Lung (tissue), 12 donors: ENCODE data around the gene AKT1. TPM values are rescaled to one million over a fixed set of nuclear protein-coding genes. Genes with fewer than 3 reads are reported as not detected.

Experiments used
- ATAC-seq: fragments of 200-7000 bp; cut with Tn5 transposase; one replicate; pipeline ENCODE4 v1.9.1; 2020; ENCODE audit warnings: moderate number of reproducible peaks; ENCODE audit not compliant: insufficient read depth, low FRiP score
- DNase-seq, 3 donors: peaks; one replicate each; pipeline ENCODE4 v3.0.0-alpha.2; 2013 to 2017
- H3K27ac ChIP-seq, 2 donors: one replicate each; pipeline ENCODE4 v1.5.1; 2013; ENCODE audit warnings: mild to moderate bottlenecking in 2 of 2, moderate library complexity in 2 of 2, control low read depth in 1 of 2, inconsistent platforms in 1 of 2, low read depth in 1 of 2, low read length in 1 of 2
- H3K27me3 ChIP-seq, 3 donors: one replicate each; pipeline ENCODE4 v1.5.1; 2013; ENCODE audit warnings: low read length in 2 of 3; ENCODE audit not compliant: control insufficient read depth in 3 of 3, insufficient read depth in 3 of 3
- H3K36me3 ChIP-seq, 4 donors: one replicate each; pipeline ENCODE4 v1.5.1; 2013; ENCODE audit warnings: low read length in 4 of 4, mild to moderate bottlenecking in 1 of 4, moderate library complexity in 1 of 4; ENCODE audit not compliant: control insufficient read depth in 4 of 4, insufficient read depth in 4 of 4
- H3K4me1 ChIP-seq, 5 donors: one replicate each; pipeline ENCODE4 v1.5.1; 2013; ENCODE audit warnings: low read length in 5 of 5, mild to moderate bottlenecking in 2 of 5, moderate library complexity in 1 of 5; ENCODE audit not compliant: control insufficient read depth in 5 of 5, insufficient read depth in 5 of 5
- H3K4me3 ChIP-seq: one replicate; pipeline ENCODE4 v1.5.1; 2013; ENCODE audit warnings: mild to moderate bottlenecking, control low read depth, moderate library complexity
- H3K9ac ChIP-seq, 2 donors: one replicate each; pipeline ENCODE4 v1.5.1; 2013; ENCODE audit warnings: low read length in 2 of 2, control low read depth in 1 of 2; ENCODE audit not compliant: insufficient read depth in 1 of 2
- H3K9me3 ChIP-seq, 4 donors: one replicate each; pipeline ENCODE4 v1.5.1; 2013; ENCODE audit warnings: low read length in 3 of 4, mild to moderate bottlenecking in 1 of 4, moderate library complexity in 1 of 4; ENCODE audit not compliant: control insufficient read depth in 4 of 4, insufficient read depth in 3 of 4
- WGBS, 2 donors: extraction: QIAGEN DNeasy Blood & Tissue Kit; methylation state at CpG; one replicate each; pipeline ENCODE4 v1.1.7; 2013; 5-methylcytosine and 5-hydroxymethylcytosine counted together
- polyA plus RNA-seq, 2 donors: library from polyadenylated mRNA; stranded (reverse); fragments of 200-250 nt; gene quantifications; one replicate each; pipeline ENCODE4 v1.2.1, GENCODE V29; 2013
- total RNA-seq, 2 donors: library from RNA; depleted of rRNA in 1 of 2; stranded (reverse); fragments of >200 nt in 1 of 2; gene quantifications; one replicate each; pipeline ENCODE4 v1.2.1, GENCODE V29; 2014 to 2021
- TF ChIP-seq, protein P1 (sequence below): IDR thresholded peaks from 2 replicates; pipeline ENCODE4 v1.5.1; 2012; ENCODE audit warnings: mild to moderate bottlenecking; ENCODE audit errors: control extremely low read depth, extremely low read depth
- donor health status: control.
- donor health status: control.
- donor health status: Bipolar disorder and iron deficiency.
- donor health status: healthy.
- donor health status: DM: yes; HTN: yes; CAD: no.

Gene AKT1
- total and polyA plus RNA-seq, 4 donors = 142 to 224 (median 160) TPM

DNA sequence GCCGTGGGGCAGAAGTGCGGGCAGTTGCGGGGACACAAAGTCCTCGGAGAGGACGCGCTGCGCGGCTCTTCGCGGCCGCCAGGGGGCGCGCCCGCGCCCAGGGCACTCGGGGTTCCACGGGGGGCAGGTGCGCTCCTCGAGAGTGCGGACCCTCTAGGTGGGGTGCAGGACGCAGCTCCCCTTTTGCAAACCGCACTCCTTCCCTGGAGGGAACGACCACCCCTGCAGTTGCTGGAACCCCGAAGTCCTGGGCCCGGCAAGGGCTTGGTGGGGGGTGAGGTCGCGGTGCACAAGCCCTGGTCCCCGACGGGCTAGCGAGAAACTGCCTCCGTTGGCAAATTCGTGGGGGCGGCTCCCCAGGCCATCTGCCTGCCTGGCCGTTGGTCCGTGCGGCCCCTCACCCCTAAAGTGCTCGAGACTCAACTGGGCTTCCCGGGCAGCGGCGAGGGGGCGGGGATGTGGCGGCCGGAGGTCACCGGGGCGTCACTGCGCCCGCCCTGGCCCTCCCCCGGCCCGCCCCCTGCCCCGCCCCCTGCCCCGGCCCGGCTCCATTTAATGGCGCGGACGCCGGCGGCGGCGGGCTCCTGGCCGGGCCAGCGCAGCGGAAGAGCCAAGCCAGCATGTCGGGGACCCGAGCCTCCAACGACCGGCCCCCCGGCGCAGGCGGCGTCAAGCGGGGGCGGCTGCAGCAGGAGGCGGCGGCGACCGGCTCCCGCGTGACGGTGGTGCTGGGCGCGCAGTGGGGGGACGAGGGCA, 71.7 kb downstream of the AKT1 start, which contains the start of gene ADSS1:
TSS of gene ADSS1 (plus strand) at position 579 of the 756 bp plus-strand sequence. CDS start at position 621, 42 bp downstream.
- WGBS, 2 donors = 1% methylated on average over 50 to 82 of the region's 82 CpGs
- Histone ChIP-seq H3K27me3 (no peaks in the 10 kb centered on the region), H3K27ac (peak within 1 kb of the TSS; percentile 32 to 97), H3K9ac (no peak within 1 kb of the TSS), H3K4me1 (peaks cover 0 to 15% (median 10%) of the 10 kb centered on the region in 5 donors), H3K36me3 (peaks cover 0 to 14% (median 1%) of the 10 kb centered on the region in 4 donors), H3K9me3 (no peaks in the 10 kb centered on the region), H3K4me3 (peak within 1 kb of the TSS; percentile 59)
- ATAC-seq = peak; percentile 83
- peak; percentile 65 to 75 (median 68) for DNase-seq
- TF ChIP-seq, protein P1, sequence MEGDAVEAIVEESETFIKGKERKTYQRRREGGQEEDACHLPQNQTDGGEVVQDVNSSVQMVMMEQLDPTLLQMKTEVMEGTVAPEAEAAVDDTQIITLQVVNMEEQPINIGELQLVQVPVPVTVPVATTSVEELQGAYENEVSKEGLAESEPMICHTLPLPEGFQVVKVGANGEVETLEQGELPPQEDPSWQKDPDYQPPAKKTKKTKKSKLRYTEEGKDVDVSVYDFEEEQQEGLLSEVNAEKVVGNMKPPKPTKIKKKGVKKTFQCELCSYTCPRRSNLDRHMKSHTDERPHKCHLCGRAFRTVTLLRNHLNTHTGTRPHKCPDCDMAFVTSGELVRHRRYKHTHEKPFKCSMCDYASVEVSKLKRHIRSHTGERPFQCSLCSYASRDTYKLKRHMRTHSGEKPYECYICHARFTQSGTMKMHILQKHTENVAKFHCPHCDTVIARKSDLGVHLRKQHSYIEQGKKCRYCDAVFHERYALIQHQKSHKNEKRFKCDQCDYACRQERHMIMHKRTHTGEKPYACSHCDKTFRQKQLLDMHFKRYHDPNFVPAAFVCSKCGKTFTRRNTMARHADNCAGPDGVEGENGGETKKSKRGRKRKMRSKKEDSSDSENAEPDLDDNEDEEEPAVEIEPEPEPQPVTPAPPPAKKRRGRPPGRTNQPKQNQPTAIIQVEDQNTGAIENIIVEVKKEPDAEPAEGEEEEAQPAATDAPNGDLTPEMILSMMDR = peak; percentile 58

DNA sequence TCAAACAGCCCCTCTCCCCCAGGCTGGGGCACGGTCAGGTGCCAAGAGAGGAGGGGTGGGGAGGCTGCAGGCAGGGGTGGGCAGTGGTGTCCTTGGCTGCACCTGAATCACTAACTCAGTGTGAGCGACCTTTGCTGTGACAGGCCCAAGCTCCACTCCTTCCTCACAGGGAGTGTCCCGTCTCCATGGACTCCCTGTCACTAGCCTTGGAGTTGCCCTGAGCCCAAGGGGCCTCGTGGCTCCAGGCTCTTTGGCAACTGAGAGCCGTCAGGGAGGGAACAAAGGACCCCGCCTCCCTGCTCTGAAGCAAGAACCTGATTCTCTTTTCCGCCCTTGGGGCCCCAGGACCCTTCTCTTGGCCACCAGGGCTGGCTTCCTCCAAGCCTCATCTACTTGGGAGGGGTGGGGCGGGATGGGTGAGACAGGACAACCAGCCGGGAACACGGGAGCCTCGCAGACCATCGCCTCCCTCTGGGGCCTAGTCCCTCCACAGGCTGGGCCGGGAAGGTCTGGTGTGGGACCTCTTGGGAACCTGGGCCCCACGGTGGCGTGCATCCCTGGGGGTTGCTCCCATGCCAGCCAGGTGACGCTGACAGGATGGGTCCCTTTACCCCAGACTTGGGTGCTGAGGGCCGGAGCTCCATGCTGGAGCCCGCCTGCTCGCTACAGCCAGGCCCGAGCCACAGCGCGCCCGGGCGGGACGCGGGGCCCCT, 72.5 kb downstream of the AKT1 start:
- Histone ChIP-seq H3K4me1 (peaks cover 0 to 15% (median 10%) of the 10 kb centered on the region in 5 donors), H3K27me3 (no peaks in the 10 kb centered on the region), H3K9ac (no peak overlapping the region), H3K4me3 (no peak overlapping the region), H3K9me3 (no peaks in the 10 kb centered on the region), H3K36me3 (peaks cover 0 to 20% (median 1%) of the 10 kb centered on the region in 4 donors), H3K27ac (peak overlapping the region in 1 of 2 donors; percentile 78)
- ATAC-seq (no peak), DNase-seq (no peak)
- TF ChIP-seq, protein P1 = no peak
- WGBS, 2 donors = 49 to 50% methylated on average over 26 of the region's 26 CpGs

DNA sequence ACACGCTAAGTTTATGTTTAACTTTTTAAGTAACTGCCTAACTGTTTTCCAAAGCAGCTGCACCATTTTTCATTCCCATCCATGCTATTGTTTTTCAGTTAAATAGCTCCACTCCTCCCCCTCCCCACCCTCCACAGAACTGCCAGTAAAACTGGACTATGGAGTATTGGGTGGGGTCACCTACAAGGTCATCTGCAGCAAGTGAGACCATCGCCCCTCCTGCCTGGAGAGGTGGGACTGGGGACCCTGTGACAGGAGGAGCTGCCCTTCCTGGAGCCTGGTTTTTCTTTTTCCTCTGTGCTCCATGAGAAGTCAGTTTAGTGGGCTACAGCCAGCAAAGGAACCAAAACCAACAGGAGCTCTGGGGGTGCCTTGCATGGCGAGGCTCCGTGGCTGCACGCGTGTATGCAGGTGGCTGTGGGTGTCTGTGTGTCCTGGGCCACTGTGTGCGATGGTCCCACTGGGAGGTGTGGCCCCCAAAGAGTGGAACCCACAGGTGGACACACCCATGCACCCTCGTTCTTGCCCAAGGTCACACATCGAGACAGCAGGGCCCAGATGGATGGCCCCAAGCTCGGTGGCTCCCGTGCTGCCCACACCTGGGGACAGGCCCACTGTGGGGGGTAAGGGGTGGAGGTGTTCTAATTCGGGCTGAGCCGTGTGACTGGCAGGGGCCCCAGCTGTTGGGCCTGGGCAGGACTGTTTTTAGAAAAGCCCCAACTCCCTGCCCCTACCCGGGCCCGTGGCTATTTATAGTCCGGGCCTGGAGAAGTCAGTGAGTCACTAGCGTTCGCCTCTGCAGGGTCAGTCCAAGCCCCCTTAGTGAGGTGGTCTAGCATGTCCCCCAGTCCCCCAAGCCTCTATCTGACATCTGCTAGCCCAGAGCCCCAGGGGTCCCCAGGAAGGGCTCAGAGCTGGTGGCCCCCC, 73.8 kb downstream of the AKT1 start:
- no peak overlapping the region for H3K9ac ChIP-seq
- peaks cover 0 to 15% (median 10%) of the 10 kb centered on the region in 5 donors for H3K4me1 ChIP-seq
- no peaks in the 10 kb centered on the region for H3K9me3 ChIP-seq
- WGBS, 2 donors = 85 to 89% methylated on average over 16 to 18 of the region's 18 CpGs
- TF ChIP-seq, protein P1 = no peak
- H3K4me3 ChIP-seq = no peak overlapping the region
- peak overlapping the region in 1 of 2 donors; percentile 54 for H3K27ac ChIP-seq
- ATAC-seq (no peak), DNase-seq (no peak)
- peaks cover 0 to 28% (median 1%) of the 10 kb centered on the region in 4 donors for H3K36me3 ChIP-seq
- H3K27me3 ChIP-seq = no peaks in the 10 kb centered on the region

Other genes starting within 250 kb of the AKT1 start
- under 1 TPM; 0.12 to 0.48 TPM for gene C14orf180, start 216.0 kb downstream of the AKT1 start, total RNA-seq
- gene C14orf180, start 216.0 kb downstream of the AKT1 start, polyA plus RNA-seq = under 1 TPM; 0.30 TPM
- gene TMEM179, start 191.0 kb downstream of the AKT1 start, total RNA-seq = under 1 TPM in 1 of 2 donors, not detected in 1; 0.12 TPM
- gene TMEM179, start 191.0 kb downstream of the AKT1 start, polyA plus RNA-seq = under 1 TPM; 0.08 to 0.10 TPM
- 100 to 1,000 TPM in 1 of 2 donors, 10 to 100 TPM in 1; 46.1 to 119 TPM for gene INF2, start 106.1 kb downstream of the AKT1 start, total RNA-seq
- 100 to 1,000 TPM in 1 of 2 donors, 10 to 100 TPM in 1; 49.4 to 107 TPM for gene INF2, start 106.1 kb downstream of the AKT1 start, polyA plus RNA-seq
- gene ADSS1, start 71.5 kb downstream of the AKT1 start, total RNA-seq = 1 to 10 TPM; 8.0 to 9.3 TPM
- gene ADSS1, start 71.5 kb downstream of the AKT1 start, polyA plus RNA-seq = 1 to 10 TPM; 5.3 to 6.1 TPM
- gene SIVA1, start 42.6 kb downstream of the AKT1 start, total RNA-seq = 10 to 100 TPM; 67.5 to 91.8 TPM
- gene SIVA1, start 42.6 kb downstream of the AKT1 start, polyA plus RNA-seq = 100 to 1,000 TPM; 164 to 212 TPM
- gene ZBTB42, start 5.4 kb upstream of the AKT1 start, total RNA-seq = 10 to 100 TPM; 10.2 to 18.6 TPM
- gene ZBTB42, start 5.4 kb upstream of the AKT1 start, polyA plus RNA-seq = 10 to 100 TPM; 11.4 to 11.9 TPM
- gene CEP170B, start 69.5 kb upstream of the AKT1 start, total RNA-seq = 10 to 100 TPM; 12.1 to 50.3 TPM
- 10 to 100 TPM; 12.7 to 17.6 TPM for gene CEP170B, start 69.5 kb upstream of the AKT1 start, polyA plus RNA-seq
- 1 to 10 TPM in 1 of 2 donors, under 1 TPM in 1; 0.92 to 6.3 TPM for gene PLD4, start 129.1 kb upstream of the AKT1 start, total RNA-seq
- gene PLD4, start 129.1 kb upstream of the AKT1 start, polyA plus RNA-seq = under 1 TPM; 0.71 to 0.84 TPM
- gene AHNAK2, start 182.6 kb upstream of the AKT1 start, total RNA-seq = 10 to 100 TPM in 1 of 2 donors, 1 to 10 TPM in 1; 8.1 to 26.6 TPM
- gene AHNAK2, start 182.6 kb upstream of the AKT1 start, polyA plus RNA-seq = 1 to 10 TPM; 3.5 to 8.1 TPM
- gene CLBA1, start 190.0 kb upstream of the AKT1 start, total RNA-seq = 10 to 100 TPM; 15.0 to 22.3 TPM
- gene CLBA1, start 190.0 kb upstream of the AKT1 start, polyA plus RNA-seq = 10 to 100 TPM; 12.3 to 12.5 TPM
- gene CDCA4, start 225.3 kb upstream of the AKT1 start, total RNA-seq = 1 to 10 TPM; 7.5 to 8.4 TPM
- 1 to 10 TPM; 8.0 to 9.8 TPM for gene CDCA4, start 225.3 kb upstream of the AKT1 start, polyA plus RNA-seq